Peyer's patch (tissue), 4 donors: ENCODE results near the gene TC2N.

Source experiments
- CTCF ChIP-seq, 6 experiments: fragments of 450-650 bp in 4 of 6; fragments of 200-600 bp in 2 of 6; sonication (generic) in 1 of 6; IDR thresholded peaks; one replicate each; pipeline ENCODE4 v1.5.1; 2017 to 2019; ENCODE audit warnings: antibody characterized with exemption in 6 of 6, mild to moderate bottlenecking in 3 of 6, moderate library complexity in 1 of 6
- POLR2A ChIP-seq, 2 donors: fragments of 450-650 bp; IDR thresholded peaks; one replicate each; pipeline ENCODE4 v1.5.1; 2017; ENCODE audit warnings: antibody characterized with exemption in 2 of 2, mild to moderate bottlenecking in 2 of 2, moderate library complexity in 2 of 2

- TF ChIP-seq CTCF (IDR thresholded peaks at IDR 0.05) (no peak), POLR2A (IDR thresholded peaks at IDR 0.05) (no peak)
Observed at GRCh38 chr14:91904956-91905645, 37.8 kb upstream of the TC2N start.
